Measurements from ENCODE around the gene HELB.

The HELB gene

DNA sequence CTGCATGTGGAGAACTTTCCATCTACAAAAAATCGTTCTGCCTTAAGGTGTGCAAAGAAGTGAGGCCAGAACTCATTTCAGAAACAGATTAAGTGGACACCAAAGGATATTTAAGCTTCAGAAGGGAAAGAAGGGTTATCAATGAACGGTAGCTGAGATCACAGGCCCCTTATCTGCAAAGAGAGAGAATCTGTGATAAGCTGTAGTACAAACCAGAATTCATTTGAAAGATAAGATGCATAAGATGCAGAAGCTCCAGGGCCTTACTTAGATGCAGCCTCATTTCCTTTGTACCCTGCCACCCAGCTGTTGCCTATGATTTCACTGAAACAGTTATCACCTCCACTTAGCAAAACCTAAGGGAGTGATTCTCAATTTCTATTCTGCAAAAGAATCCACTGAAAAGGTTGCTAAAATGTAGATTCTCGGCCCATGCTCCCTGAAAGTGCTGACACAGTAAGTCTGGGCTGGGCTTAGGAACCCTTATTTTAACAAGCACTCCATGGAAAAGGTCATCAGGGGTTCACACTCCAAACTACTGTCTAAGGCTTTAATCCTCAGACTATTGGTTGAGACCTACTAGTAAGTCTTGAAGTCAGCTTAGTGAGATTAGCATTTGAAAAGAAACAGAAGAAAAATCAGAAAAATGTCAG, 64.8 kb downstream of the HELB start:
- no peak for DNase-seq

GRCh38 chr12:66371982-66372381, 69.7 kb downstream of the HELB start:
- no peak for DNase-seq

- DNase-seq = no peak
These were observed 73.3 kb downstream of the HELB start for GRCh38 chr12:66375560-66375959.

GRCh38 chr12:66379616-66380015, 77.3 kb downstream of the HELB start:
- no peak for DNase-seq

DNA sequence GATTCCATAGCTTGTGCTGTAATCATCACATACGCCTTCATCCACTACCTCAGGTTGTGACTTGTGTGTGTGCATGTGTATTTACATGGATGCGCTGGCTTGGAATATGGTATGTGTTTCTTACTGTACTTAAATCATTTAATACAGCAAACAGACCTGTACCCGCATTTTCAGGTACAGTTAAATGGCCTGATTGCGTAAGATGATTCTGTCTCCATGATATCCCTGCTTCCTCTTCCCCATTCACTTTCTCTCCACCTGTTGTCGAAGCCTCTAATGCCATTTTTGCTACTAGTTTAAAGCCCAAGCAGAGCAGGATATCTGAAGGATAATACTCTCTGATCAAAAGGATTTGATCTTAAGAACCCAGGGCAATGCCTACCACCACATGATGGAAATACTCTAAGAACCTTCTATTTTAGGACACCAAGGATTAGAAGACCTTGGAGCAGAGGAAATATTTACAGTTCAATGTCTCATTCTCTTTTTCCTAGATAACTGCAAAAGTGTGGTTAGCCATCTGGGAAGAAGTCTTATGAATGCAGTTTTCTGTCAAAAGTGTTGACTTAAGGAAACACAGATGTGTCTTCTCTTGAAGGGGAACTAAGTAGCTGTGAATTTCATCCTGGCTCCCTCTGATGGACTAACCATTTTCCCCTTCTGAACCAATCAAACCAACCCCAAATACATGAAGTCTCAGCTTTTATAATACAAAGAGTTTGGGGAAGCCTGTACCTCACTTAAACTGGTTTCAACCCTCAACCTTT, 78.7 kb downstream of the HELB start:
- DNase-seq = no peak

DNA sequence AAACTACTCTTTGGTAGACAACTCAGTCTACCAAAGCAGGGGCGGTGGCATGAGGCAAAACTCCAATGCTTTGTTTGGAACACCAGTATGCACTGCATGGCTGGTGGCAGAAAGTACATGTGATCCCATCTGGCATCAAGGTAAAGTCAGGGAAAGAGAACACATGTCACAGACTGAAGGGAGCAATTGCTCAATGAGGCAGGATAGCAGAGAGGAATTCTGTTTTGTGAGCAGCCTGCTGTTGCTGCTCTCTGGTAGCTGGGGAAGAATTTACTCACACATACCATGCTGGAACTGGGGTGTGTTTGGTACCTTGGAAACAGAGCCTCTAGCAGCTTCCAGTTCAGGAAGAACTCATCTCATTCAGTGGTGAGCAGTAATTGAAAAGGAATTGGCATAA, 84.8 kb downstream of the HELB start:
- no peak for DNase-seq
